A673 (cell line): ENCODE results near the gene LRRC71. TPM values are rescaled to one million over a fixed set of nuclear protein-coding genes. Genes with fewer than 3 reads are reported as not detected.

ENCODE experiments used
- BruUV-seq: library from RNA; stranded (reverse); fragments of 400-500 nt; replicated peaks from 2 replicates; lab custom pipeline; 2021; lab: Mats Ljungman, UMichigan
- CTCF ChIA-PET: fragments of 300-600 bp; sonication (Branson Sonifier 250); formaldehyde crosslinking; loops from one replicate; lab custom pipeline; 2022; ENCODE audit warnings: antibody characterized with exemption; lab: Charles Lee
- POLR2A ChIA-PET: fragments of 300-600 bp; sonication (Branson Sonifier 250); formaldehyde crosslinking; loops from one replicate; lab custom pipeline; 2022; ENCODE audit warnings: antibody characterized with exemption; ENCODE audit not compliant: low non-redundant PET; lab: Charles Lee
- DNase-seq: peaks from one replicate; pipeline ENCODE4 v3.0.0-alpha.2; 2015; ENCODE audit warnings: low spot score
- H3K27ac ChIP-seq: fragments of 200-600 bp; sonication (generic); 2 replicates; pipeline ENCODE4 v1.5.1; 2016; ENCODE audit warnings: mixed run types, low read depth, mild to moderate bottlenecking, mixed read lengths, antibody characterized with exemption, low read length; ENCODE audit not compliant: poor library complexity, severe bottlenecking
- H3K27me3 ChIP-seq: fragments of 200-600 bp; sonication (generic); replicated peaks from 2 replicates; pipeline ENCODE4 v1.6.1; 2017; ENCODE audit warnings: mixed run types, low read depth, mild to moderate bottlenecking, mixed read lengths, antibody characterized with exemption, low read length; ENCODE audit not compliant: insufficient read depth, poor library complexity
- H3K36me3 ChIP-seq: fragments of 200-600 bp; sonication (generic); 2 replicates; pipeline ENCODE4 v1.6.1; 2016; ENCODE audit warnings: mixed run types, mild to moderate bottlenecking, mixed read lengths, antibody characterized with exemption, low read length; ENCODE audit not compliant: insufficient read depth, poor library complexity, severe bottlenecking
- H3K4me1 ChIP-seq: fragments of 200-600 bp; sonication (generic); 2 replicates; pipeline ENCODE4 v1.6.1; 2017; ENCODE audit warnings: mixed run types, mild to moderate bottlenecking, mixed read lengths, antibody characterized with exemption, low read length; ENCODE audit not compliant: insufficient read depth, poor library complexity, severe bottlenecking
- H3K4me3 ChIP-seq: fragments of 200-600 bp; sonication (generic); 2 replicates; pipeline ENCODE4 v1.5.1; 2016; ENCODE audit warnings: low read depth, mixed run types, mild to moderate bottlenecking, mixed read lengths, low read length; ENCODE audit not compliant: poor library complexity, severe bottlenecking
- H3K9me3 ChIP-seq: fragments of 200-600 bp; sonication (generic); 2 replicates; pipeline ENCODE4 v1.6.1; 2016; ENCODE audit warnings: mixed run types, low read depth, mild to moderate bottlenecking, mixed read lengths, antibody characterized with exemption, low read length; ENCODE audit not compliant: poor library complexity, severe bottlenecking
- EZH2 ChIP-seq: fragments of 200-600 bp; sonication (generic); IDR thresholded peaks from 2 replicates; pipeline ENCODE4 v1.6.1; 2017; ENCODE audit warnings: borderline replicate concordance, low read depth, mild to moderate bottlenecking, mixed read lengths, antibody characterized with exemption, low read length; ENCODE audit not compliant: poor library complexity, severe bottlenecking
- intact Hi-C: fragments of 100-400 bp; cut with micrococcal nuclease; formaldehyde crosslinking; loops from one replicate; pipeline ENCODE4 v1.10.0; 2022; ENCODE audit not compliant: unreplicated experiment
- total RNA-seq: library from RNA; stranded (reverse); gene quantifications from 2 replicates; pipeline ENCODE4 v1.2.3, GENCODE V29; 2021
- TF ChIP-seq, protein P1 (sequence below): fragments of 300-800, 200-600 bp; sonication (generic); conservative IDR thresholded peaks from 2 replicates; pipeline ENCODE4 v1.5.1; 2017; ENCODE audit warnings: low read depth, mild to moderate bottlenecking, antibody characterized with exemption, low read length, moderate library complexity, mixed read lengths

LRRC71 gene
- total RNA-seq, 1 experiment from 2014 or later = not detected

DNA sequence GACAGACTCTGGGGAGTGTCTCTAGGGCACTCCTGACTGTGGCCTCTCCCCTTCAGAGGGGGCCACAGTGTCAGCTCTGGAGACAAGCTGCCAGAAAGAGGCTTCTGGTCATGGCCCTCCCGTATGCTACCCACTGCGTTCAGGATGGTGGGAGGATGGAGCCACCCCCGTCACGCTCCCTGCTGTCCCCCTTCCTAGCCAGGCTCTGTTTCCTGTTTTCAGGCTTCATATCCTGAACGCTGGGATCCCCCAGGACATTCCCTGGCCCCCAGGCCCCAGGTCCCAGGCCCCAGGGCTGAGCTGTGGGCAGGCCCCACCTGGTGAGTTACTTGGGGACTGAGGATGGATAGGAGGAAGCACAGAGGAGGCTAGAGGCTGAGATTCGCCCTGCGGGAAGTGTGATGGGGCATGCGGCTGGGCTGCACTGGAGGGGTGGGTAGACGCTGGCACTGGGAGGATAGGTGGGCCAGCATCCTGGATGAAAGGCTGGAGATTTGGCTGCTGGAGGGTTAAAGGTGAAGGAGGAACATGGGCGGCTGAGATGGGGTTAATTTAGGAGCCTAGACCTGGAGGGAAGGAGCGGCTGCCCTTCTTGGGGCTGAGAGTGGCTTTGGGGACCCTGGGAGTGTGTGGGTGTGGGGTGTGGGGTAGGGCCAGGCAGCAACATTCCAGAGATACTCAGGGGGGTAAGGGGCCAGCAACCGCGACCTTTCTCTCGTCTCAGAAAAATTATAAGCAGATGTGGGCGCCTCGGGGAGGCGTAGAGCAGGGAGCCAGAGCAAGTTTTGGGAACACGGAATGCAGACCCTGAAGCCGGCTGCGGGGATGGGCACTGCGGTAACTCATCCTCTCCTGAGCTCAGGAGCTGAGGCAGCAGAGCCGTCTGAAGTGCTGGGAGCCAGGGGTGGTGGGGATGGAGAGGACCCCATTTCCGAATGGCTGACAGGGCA is 18.2 kb upstream of the LRRC71 start:
- no peaks in the 10 kb centered on the region for H3K4me1 ChIP-seq
- no peak for DNase-seq
- intact Hi-C loops = no loop called here
- H3K9me3 ChIP-seq = no peaks in the 10 kb centered on the region
- H3K27ac ChIP-seq = no peak overlapping the region
- BruUV-seq = no TSS peak
- no peaks in the 10 kb centered on the region for H3K27me3 ChIP-seq
- POLR2A ChIA-PET = no interaction called here
- H3K4me3 ChIP-seq = no peak overlapping the region
- TF ChIP-seq, protein P1, sequence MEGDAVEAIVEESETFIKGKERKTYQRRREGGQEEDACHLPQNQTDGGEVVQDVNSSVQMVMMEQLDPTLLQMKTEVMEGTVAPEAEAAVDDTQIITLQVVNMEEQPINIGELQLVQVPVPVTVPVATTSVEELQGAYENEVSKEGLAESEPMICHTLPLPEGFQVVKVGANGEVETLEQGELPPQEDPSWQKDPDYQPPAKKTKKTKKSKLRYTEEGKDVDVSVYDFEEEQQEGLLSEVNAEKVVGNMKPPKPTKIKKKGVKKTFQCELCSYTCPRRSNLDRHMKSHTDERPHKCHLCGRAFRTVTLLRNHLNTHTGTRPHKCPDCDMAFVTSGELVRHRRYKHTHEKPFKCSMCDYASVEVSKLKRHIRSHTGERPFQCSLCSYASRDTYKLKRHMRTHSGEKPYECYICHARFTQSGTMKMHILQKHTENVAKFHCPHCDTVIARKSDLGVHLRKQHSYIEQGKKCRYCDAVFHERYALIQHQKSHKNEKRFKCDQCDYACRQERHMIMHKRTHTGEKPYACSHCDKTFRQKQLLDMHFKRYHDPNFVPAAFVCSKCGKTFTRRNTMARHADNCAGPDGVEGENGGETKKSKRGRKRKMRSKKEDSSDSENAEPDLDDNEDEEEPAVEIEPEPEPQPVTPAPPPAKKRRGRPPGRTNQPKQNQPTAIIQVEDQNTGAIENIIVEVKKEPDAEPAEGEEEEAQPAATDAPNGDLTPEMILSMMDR = no peak
- TF ChIP-seq EZH2 = no peak
- H3K36me3 ChIP-seq = no peaks in the 10 kb centered on the region
- CTCF ChIA-PET = no interaction called here

DNA sequence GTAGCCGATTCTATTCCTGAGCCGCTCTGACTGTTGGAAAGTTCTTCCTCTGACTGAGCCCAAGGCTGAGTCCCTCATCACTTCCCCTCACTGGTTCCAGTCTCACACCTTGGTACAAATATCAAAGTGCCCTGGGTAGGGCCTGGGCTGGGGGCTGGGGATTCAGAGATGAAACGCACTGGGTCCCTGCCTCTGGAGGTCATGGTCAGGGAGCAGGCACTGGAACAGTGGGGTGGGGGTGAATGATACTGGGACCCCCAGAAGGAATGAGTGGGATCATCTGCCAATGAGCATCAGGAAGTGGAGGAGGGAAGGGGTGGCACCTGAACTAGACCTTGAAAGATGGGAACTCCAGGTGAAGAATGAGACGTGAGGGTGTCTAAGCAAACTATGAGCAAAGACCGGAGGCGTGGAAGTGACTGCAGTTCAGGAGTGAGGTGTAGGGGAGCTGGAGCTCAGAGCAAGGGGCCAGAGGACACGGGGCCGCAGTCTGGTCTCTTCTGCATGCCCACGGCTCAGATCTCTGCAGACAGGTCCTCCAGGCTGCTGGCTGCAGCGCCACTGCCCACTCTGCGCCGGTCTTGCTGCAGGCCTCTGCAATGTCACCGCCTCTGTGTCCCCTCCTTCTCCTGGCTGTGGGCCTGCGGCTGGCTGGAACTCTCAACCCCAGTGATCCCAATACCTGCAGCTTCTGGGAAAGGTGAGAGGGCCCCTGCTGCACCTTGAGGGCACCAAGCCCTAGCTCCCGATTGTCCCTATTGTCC is 16.9 kb upstream of the LRRC71 start:
- no peaks in the 10 kb centered on the region for H3K9me3 ChIP-seq
- intact Hi-C loops = no loop called here
- ChIA-PET CTCF (no interaction called here), POLR2A (no interaction called here)
- H3K27me3 ChIP-seq = no peaks in the 10 kb centered on the region
- no peak overlapping the region for H3K4me3 ChIP-seq
- H3K4me1 ChIP-seq = no peaks in the 10 kb centered on the region
- H3K27ac ChIP-seq = no peak overlapping the region
- BruUV-seq = no TSS peak
- DNase-seq = no peak
- TF ChIP-seq EZH2 = no peak
- TF ChIP-seq, protein P1 = no peak
- no peaks in the 10 kb centered on the region for H3K36me3 ChIP-seq

GRCh38 chr1:156904187-156904959 is 16.1 kb upstream of the LRRC71 start:
- ChIA-PET POLR2A (no interaction called here), CTCF (no interaction called here)
- no peaks in the 10 kb centered on the region for H3K36me3 ChIP-seq
- no peak for DNase-seq
- TF ChIP-seq, protein P1 = no peak
- no peak for TF ChIP-seq EZH2
- intact Hi-C loops = no loop called here
- H3K9me3 ChIP-seq = no peaks in the 10 kb centered on the region
- H3K4me1 ChIP-seq = no peaks in the 10 kb centered on the region
- H3K4me3 ChIP-seq = no peak overlapping the region
- no TSS peak for BruUV-seq
- no peaks in the 10 kb centered on the region for H3K27me3 ChIP-seq
- H3K27ac ChIP-seq = no peak overlapping the region
